DMS114 treated with DMSO at 0.1 percent for 48 hours (cell line): ENCODE measurements around the gene PNPLA8.
A peak's percentile ranks its signal among the peaks of the same experiment; 100 is the strongest.
"Not testable (repeated sequence)": the region's sequence is repeated elsewhere in the genome, so short reads cannot be mapped to it uniquely, and the experiment has no call there.

Source experiments
- DNase-seq: peaks from one replicate; lab custom pipeline; 2025; ENCODE audit not compliant: unreplicated experiment; lab: John Stamatoyannopoulos, UW

The PNPLA8 gene

DNA sequence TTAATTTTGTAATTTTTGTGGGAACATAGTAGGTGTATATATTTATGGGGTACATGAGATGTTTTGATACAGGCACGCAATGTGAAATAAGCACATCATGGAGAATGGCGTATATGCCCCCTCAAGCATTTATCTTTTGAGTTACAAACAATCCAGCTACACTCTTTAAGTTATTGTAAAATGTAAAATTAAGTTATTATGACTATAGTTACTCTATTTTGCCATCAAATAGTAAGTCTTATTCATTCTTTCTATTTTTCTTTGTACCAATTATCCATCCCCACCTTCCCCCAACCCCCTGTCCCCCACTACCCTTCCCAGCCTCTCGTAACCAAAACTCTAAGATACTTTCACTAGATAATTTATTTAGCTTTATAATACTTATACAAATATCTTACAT, 7.8 kb upstream of the PNPLA8 start:
- DNase-seq, result no peak

GRCh38 chr7:108529341-108529740, 3.4 kb upstream of the PNPLA8 start:
- no peak for DNase-seq

DNA sequence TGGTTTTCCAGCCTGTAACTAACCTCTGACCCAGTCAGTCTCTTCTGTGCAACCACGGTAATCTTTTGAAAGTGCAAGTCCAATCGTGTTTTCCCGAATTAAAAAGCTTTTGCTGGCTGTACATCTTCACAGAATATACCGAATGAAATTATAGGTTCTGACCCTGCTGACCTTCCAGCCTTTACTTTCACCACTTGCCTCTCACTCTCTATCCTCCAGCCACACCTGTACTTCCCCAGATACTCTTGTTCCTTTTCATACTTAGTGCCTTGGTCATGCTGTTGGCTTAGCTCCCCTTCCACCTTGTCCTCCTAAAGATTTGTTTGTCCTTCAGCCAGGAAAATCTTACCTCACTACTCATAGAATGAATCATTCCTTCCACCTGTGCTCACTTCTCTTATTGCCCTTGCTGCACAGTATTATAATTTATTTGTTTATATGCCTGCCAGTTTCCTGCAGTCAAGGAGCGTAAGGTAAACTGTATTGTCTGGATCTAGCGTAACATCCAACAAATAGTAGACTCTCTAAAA, 2.3 kb upstream of the PNPLA8 start:
- no peak for DNase-seq

DNA sequence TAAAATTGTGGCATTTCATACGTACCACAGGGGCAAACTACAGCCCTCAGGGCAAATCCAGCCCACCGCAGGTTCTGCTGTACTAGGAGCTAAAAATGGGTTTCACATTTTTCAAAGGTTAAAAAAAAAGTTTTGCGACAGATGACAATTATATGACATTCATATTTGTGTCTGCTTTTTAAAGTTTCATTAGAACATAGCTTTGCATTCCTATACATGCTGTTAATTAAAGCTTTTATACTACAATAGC, 758 bp upstream of the PNPLA8 start:
- no peak for DNase-seq

GRCh38 chr7:108525327-108525984, 479 bp downstream of the PNPLA8 start:
- DNase-seq, result peak; percentile 84

DNA sequence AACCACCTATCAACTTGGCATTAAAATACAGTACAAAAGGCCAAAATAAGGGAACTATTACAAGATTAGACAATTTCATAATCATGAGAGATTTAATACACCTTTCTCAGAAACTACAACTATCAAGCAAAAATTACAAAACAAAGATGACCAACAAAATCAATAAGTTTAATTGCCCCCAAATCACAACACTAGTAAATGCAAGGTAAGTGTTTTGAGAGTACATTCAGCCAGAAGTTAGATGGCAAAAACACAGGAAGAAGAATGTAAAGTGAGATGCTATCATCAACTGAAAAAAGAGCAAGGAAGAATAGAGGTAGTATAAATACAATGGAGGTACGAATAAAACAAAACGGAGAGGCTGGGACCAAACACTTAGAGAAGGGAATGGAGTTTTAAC, 3.2 kb downstream of the PNPLA8 start:
- no peak for DNase-seq

DNA sequence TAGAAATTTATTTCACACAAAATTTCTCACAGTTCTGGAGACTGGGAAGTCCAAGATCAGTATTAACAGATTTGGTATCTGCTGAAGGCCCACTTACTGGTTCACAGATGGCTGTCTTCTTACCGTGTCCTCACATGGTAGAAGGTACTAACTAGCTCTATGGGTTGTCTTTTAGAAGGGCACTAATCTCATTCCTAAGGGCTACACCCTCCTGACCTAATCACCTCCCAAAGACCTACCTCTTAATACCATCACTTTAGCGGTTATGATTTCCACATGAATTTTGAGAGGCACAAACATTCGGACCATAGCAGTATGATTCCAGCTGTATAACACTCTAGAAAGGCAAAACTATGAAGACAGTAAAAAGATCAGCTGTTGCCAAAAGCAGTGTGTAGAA, 8.0 kb downstream of the PNPLA8 start:
- DNase-seq, result no peak

- no peak for DNase-seq
Measured at GRCh38 chr7:108515630-108516029, 10.3 kb downstream of the PNPLA8 start.

DNA sequence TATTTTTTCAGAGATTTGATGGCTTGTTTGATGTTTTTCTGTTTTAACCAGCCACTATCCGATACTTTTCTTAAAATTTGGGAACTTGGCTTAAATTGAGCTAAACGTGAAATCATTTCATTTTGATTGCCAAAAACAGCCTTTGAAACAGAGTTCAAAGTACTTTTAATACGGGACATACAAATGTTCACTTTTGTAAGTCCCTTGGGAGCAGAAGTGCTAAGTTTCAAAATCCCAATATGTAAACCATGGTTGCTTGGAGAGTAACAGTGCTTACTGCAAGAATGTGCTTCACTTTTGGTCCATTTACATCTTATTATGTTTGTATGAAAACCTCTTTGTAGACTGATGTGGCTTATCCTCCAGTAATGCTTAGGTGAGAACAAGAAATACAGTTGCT, 10.9 kb downstream of the PNPLA8 start:
- no peak for DNase-seq

- DNase-seq, result no peak
Measured at GRCh38 chr7:108511939-108512338, 14.0 kb downstream of the PNPLA8 start.

- not testable (repeated sequence) for DNase-seq
Measured at GRCh38 chr7:108504576-108504975, 21.4 kb downstream of the PNPLA8 start.

DNA sequence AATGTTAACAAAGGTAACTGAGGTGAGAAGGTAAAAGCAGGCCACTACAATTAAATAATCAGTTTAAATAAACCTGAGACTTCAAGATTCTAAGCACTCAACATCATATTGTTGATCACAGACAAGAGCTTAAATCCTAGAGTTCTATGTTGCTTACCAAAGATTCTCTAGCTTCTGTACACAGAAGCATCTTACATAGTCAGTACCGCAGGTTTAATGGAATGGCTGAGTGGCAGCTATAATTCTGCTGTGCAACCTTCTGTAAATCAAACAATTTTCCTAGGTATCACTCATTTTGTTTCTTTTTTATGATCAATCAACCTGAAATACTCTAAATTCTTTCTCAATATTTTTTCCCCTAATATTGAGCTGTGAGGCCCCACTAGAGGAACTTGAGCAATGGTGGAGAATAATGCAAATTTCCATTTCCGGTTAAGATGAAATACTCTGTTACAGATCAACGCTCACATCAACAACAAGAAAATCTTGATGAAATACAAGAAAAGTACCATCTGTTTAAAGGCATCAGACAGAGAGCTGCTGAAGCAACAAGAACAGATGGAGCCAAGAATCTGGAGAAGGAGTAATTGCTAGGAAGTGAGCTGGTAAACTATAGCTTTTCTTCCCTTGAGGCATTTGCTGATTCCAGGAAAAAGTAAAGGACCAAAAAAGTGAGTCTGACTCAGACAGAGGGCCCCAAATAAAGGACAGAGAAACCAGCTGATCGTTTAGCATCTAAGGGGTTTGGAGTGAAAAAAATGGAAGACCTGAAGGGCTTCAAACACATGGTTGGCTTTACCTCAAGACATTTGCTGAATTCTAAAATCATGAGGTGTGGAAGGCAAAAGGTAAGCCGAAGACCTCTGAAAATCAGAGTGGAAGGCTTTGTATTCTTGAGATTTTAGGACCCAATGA, 22.6 kb downstream of the PNPLA8 start:
- no peak for DNase-seq

GRCh38 chr7:108499566-108499965, 26.4 kb downstream of the PNPLA8 start:
- no peak for DNase-seq

GRCh38 chr7:108498481-108498880, 27.5 kb downstream of the PNPLA8 start:
- no peak for DNase-seq

DNA sequence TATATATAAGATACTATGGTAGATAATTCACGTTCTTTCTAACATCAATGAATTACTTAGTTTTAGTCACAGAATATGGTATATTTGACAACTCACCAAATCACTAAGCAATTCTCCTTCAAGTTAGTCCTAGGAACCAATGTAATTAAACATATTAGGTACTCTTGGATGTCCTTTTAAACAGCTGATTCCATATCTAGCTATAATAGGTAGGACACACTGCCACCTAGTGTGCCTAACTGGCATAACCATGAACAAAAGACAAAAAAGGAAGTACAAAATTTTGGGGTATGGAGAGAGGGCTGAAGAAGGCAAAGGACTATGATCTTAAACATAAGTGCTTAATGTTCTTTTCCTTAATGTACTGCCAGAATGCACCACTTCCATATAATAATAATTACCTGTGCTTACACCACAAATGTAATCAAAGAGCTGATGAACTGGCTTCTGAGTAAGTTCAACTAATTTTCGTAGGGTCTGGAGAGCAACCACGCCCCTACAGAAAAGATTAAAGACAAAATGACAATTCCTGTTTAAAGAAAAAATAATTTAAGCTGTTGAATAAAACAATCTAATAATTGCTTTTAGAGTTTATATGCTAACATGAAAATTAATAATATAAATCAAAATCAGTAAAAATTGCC, 28.7 kb downstream of the PNPLA8 start:
- DNase-seq, result peak; percentile 45

DNA sequence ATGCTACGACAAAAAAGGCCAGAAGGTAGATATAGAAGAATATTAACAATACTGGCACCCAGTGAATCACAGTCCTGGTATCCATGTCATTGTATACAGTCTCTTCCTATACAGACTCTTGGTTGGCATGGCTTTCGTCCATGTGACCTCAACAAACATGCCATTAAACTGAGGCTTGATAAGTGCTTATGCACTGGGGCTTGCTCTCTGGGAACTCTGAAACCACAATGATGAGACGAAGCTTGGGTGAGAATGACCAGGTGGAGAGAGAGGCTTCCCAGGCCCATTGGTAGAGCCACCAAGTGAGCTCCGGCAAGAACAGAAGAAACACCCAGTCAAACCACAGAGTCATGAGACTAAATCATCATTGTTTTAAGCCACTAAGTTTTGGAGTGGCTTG, 33.2 kb downstream of the PNPLA8 start:
- no peak for DNase-seq

- DNase-seq, result no peak
Measured at GRCh38 chr7:108488768-108489538, 37.0 kb downstream of the PNPLA8 start.

DNA sequence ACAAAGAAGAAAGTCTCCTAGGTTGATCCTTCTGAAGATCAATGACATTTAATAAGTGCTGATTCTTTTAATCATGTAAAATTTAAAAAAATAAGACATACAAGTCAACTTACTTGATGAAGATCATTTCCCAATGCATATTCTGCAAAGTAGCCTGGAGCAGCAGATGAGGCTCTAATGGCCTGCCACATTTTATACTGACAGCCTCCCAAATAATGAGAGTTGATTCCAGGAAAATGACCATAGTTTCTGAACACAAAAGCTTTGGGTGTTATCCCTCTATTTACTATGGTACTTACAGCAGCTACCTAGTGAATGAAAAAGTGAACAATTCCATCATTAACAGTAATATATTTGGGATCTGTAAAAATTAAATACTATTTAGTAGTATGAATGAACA, 38.3 kb downstream of the PNPLA8 start:
- no peak for DNase-seq

DNA sequence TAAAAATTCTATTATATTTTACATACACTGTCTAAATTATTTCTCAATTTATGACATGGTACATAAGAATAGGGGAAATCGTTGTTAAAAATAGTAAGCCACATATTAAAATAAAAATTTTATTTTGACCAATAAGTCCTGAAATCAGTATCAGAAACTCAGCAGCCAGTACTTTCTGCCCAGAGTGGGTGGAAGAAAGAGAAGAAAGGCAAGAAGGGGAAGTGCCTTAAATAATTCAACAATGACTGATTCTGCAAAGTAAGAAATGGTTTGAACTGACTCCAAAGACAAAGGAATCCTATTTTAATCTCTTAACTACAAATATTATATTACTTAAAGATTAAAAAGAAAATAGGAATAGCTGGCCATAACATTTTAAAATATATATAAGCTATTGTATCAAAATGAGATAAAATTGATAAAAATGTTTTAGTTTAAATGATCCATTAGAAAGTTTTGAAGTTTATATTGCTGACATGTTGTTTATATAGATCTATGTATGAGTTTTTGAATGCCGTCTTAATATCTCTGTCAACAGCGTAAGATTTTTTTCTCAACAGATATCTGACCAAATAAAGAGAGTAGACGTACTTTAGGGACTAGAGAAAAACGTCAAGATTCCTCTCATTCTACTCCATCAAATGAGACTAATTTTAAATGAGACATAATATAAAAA, 39.5 kb downstream of the PNPLA8 start:
- DNase-seq, result no peak

DNA sequence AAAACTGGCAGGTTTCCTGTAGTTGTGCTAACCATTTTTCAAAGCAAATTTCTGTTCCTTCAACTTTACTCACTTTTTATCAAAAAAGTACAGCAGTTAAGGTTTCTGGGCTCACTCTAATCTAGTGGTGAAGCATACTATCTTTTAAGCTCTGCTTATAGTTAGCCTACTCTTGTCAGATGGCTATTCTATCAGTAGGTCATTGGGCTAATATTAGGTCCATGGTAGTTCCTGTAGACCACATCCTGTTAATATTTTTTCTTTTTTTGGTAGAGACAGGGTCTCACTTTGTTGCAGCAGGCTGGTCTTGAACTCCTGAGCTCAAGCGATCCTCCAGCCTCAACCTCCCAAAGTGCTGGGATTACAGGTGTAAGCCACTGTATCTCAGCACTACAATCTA, 41.8 kb downstream of the PNPLA8 start:
- DNase-seq, result no peak

GRCh38 chr7:108480311-108480710, 45.6 kb downstream of the PNPLA8 start:
- DNase-seq, result no peak
